Ectodermal cell (in vitro differentiated cells): ENCODE results near the gene NOTUM.
A peak's percentile ranks its signal among the peaks of the same experiment; 100 is the strongest.

ENCODE experiments used
- H3K27ac ChIP-seq: 2 replicates; pipeline ENCODE4 v1.7.0; 2013; ENCODE audit warnings: mild to moderate bottlenecking, low read depth, low read length; ENCODE audit not compliant: insufficient read depth, poor library complexity, severe bottlenecking
- H3K27me3 ChIP-seq: 2 replicates; pipeline ENCODE4 v1.7.0; 2013; ENCODE audit warnings: mild to moderate bottlenecking, low read length; ENCODE audit not compliant: insufficient read depth, control insufficient read depth, poor library complexity, severe bottlenecking
- H3K36me3 ChIP-seq: one replicate; pipeline ENCODE4 v1.7.0; 2013; ENCODE audit warnings: low read length; ENCODE audit not compliant: control insufficient read depth, insufficient read depth
- H3K4me1 ChIP-seq: one replicate; pipeline ENCODE4 v1.7.0; 2013; ENCODE audit warnings: low read length; ENCODE audit not compliant: control insufficient read depth, insufficient read depth
- H3K4me3 ChIP-seq: 2 replicates; pipeline ENCODE4 v1.7.0; 2013; ENCODE audit warnings: low read depth, low read length, control low read depth; ENCODE audit not compliant: insufficient read depth
- H3K9me3 ChIP-seq: 2 replicates; pipeline ENCODE4 v1.7.0; 2013; ENCODE audit warnings: mild to moderate bottlenecking, low read length, moderate library complexity; ENCODE audit not compliant: control insufficient read depth
- WGBS, 2 experiments: methylation state at CpG; one replicate each; pipeline ENCODE4 v1.1.7; 2013; ENCODE audit warnings: missing lambda C conversion rate in 2 of 2; 5-methylcytosine and 5-hydroxymethylcytosine counted together

Gene NOTUM

GRCh38 chr17:81961521-81962498 lies 823 bp upstream of the NOTUM start:
- Histone ChIP-seq H3K36me3 (no peaks in the 10 kb centered on the region), H3K4me3 (peak overlapping the region; percentile 11), H3K9me3 (no peaks in the 10 kb centered on the region), H3K27ac (no peak overlapping the region), H3K4me1 (peaks cover 13% of the 10 kb centered on the region), H3K27me3 (peaks cover 93% of the 10 kb centered on the region)
- WGBS, 2 experiments, result 16 to 17% methylated on average over 82 of the region's 82 CpGs

GRCh38 chr17:81960130-81960958 lies 643 bp downstream of the NOTUM start:
- H3K36me3 ChIP-seq, result no peaks in the 10 kb centered on the region
- WGBS, 2 experiments, result 5 to 6% methylated on average over 98 of the region's 98 CpGs
- H3K27me3 ChIP-seq, result peaks cover 80% of the 10 kb centered on the region
- H3K4me3 ChIP-seq, result peak overlapping the region; percentile 25
- peaks cover 8% of the 10 kb centered on the region for H3K4me1 ChIP-seq
- H3K9me3 ChIP-seq, result no peaks in the 10 kb centered on the region
- H3K27ac ChIP-seq, result no peak overlapping the region

GRCh38 chr17:81959362-81960129 lies 1.4 kb downstream of the NOTUM start:
- Histone ChIP-seq H3K9me3 (no peaks in the 10 kb centered on the region), H3K36me3 (no peaks in the 10 kb centered on the region), H3K4me1 (peaks cover 8% of the 10 kb centered on the region), H3K27ac (no peak overlapping the region), H3K4me3 (peak overlapping the region; percentile 25), H3K27me3 (peaks cover 77% of the 10 kb centered on the region)
- WGBS, 2 experiments, result 4 to 5% methylated on average over 112 of the region's 112 CpGs

- WGBS, 2 experiments, result 79 to 81% methylated on average over 15 of the region's 15 CpGs
- Histone ChIP-seq H3K4me3 (peak overlapping the region; percentile 25), H3K27me3 (peaks cover 70% of the 10 kb centered on the region)
Measured at GRCh38 chr17:81958633-81959342, 2.2 kb downstream of the NOTUM start.

DNA sequence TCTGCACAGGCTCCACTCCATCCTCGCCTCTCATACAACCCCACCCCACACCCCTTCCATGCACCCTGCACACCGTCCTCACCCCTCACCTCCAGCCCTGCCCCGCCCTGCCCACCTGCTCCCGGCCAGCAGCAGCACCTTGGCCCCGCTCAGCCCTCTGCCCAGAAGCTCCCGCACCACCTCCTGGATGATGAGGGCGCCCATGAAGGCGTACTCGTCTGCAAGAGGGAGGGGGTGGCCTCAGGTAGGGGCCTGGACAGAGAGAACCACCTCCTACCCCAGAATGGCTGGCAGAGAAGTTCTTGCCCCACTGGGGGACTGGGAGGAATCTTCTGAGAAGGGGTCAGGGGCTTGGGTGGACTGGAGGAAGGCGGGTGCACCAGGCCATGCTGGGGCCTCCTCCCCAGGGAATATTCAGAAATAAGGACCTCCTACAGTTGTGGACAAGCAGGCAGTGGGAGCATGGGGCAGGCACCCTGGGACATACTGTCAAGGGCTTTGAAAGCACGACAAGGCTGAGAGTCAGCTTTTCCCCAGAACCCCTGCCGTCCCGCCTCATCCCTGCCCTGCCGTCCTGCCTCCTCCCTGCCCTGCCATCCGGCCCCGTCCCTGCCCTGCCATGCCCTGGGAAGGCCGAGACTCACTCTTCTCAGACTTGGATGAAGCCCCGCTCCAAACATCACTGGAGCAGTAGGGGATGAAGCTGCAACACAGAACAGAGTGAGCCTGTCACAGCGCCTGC lies 3.1 kb downstream of the NOTUM start:
- Histone ChIP-seq H3K4me1 (peaks cover 8% of the 10 kb centered on the region), H3K27me3 (peaks cover 60% of the 10 kb centered on the region), H3K27ac (no peak overlapping the region), H3K36me3 (no peaks in the 10 kb centered on the region), H3K9me3 (no peaks in the 10 kb centered on the region), H3K4me3 (no peak overlapping the region)
- 84 to 85% methylated on average over 19 of the region's 19 CpGs for WGBS, 2 experiments

More at GRCh38 chr17:81958633-81959342, 2.2 kb downstream of the NOTUM start:
- no peak overlapping the region for H3K27ac ChIP-seq
- no peaks in the 10 kb centered on the region for H3K9me3 ChIP-seq
- peaks cover 8% of the 10 kb centered on the region for H3K4me1 ChIP-seq
- no peaks in the 10 kb centered on the region for H3K36me3 ChIP-seq

GRCh38 chr17:81956607-81957589 lies 4.1 kb downstream of the NOTUM start:
- WGBS, 2 experiments, result 85% methylated on average over 45 of the region's 45 CpGs
- H3K4me1 ChIP-seq, result peaks cover 4% of the 10 kb centered on the region
- H3K36me3 ChIP-seq, result no peaks in the 10 kb centered on the region
- no peak overlapping the region for H3K27ac ChIP-seq
- H3K9me3 ChIP-seq, result no peaks in the 10 kb centered on the region
- no peak overlapping the region for H3K4me3 ChIP-seq
- H3K27me3 ChIP-seq, result peaks cover 51% of the 10 kb centered on the region

- peaks cover 41% of the 10 kb centered on the region for H3K27me3 ChIP-seq
- no peak overlapping the region for H3K4me3 ChIP-seq
- H3K36me3 ChIP-seq, result no peaks in the 10 kb centered on the region
- 91% methylated on average over 13 of the region's 13 CpGs for WGBS, 2 experiments
- no peaks in the 10 kb centered on the region for H3K4me1 ChIP-seq
- no peak overlapping the region for H3K27ac ChIP-seq
- H3K9me3 ChIP-seq, result no peaks in the 10 kb centered on the region
Measured at GRCh38 chr17:81955756-81956544, 5.0 kb downstream of the NOTUM start.
